GM13976 (cell line): ENCODE data around the gene AKAP9.

Experiments
- DNase-seq: peaks from one replicate; pipeline ENCODE4 v3.0.0; 2012; ENCODE audit warnings: low spot score
- in situ Hi-C: fragments of 300-500 bp; cut with MboI; formaldehyde crosslinking; loops from one replicate; pipeline ENCODE4 v1.12.0; 2022; ENCODE audit warnings: low sequenced_read_pairs, mixed read lengths, inconsistent platforms; ENCODE audit not compliant: unreplicated experiment
- TF ChIP-seq, protein P1 (sequence below): IDR thresholded peaks from 2 replicates; pipeline ENCODE4 v1.5.1; 2012; ENCODE audit warnings: borderline replicate concordance, mild to moderate bottlenecking; ENCODE audit not compliant: insufficient read depth; ENCODE audit errors: extremely low read depth, missing control alignments, control extremely low read depth

Gene AKAP9

DNA sequence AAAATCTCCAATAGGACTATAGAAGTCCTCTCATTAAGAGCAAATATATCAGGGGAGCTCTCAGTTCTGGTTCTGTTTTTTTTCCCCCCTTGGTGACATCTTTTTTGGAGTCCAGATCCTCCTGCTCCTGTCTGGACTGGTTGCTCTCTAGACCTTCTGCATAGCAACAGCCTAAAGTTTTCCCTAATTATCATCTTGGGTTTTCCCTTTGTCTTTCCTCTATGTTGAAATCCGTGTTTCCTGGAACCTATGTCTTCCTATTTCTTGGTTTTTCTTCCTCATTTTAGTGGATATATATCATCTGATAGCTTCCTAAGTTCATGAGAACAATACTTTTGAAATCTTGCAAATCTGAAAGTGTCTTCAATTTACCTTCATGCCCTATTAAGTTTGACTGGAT, 30.5 kb upstream of the AKAP9 start:
- DNase-seq, result no peak
- in situ Hi-C loops, result no loop called here
- TF ChIP-seq, protein P1, sequence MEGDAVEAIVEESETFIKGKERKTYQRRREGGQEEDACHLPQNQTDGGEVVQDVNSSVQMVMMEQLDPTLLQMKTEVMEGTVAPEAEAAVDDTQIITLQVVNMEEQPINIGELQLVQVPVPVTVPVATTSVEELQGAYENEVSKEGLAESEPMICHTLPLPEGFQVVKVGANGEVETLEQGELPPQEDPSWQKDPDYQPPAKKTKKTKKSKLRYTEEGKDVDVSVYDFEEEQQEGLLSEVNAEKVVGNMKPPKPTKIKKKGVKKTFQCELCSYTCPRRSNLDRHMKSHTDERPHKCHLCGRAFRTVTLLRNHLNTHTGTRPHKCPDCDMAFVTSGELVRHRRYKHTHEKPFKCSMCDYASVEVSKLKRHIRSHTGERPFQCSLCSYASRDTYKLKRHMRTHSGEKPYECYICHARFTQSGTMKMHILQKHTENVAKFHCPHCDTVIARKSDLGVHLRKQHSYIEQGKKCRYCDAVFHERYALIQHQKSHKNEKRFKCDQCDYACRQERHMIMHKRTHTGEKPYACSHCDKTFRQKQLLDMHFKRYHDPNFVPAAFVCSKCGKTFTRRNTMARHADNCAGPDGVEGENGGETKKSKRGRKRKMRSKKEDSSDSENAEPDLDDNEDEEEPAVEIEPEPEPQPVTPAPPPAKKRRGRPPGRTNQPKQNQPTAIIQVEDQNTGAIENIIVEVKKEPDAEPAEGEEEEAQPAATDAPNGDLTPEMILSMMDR, result no peak

DNA sequence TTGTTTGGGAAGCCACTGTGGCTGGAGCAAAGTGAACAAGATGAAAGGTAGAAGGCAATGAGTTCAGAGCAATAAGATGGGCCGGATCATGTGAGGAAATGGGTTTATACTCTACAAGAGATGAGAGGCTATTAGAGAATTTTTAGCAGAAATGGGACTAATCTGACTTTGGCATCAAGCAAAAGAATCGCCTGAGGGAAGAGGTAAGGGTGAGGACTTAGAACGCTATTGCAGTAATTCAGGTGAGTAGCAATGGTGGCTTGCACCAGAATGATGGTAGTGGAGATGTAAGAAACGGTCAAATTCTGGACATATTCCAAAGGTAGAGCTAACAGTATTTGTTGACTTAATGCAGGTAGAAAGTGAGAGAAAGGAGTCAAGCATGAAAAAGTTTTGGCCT, 29.5 kb upstream of the AKAP9 start:
- DNase-seq, result no peak
- TF ChIP-seq, protein P1, result no peak
- in situ Hi-C loops, result no loop called here

DNA sequence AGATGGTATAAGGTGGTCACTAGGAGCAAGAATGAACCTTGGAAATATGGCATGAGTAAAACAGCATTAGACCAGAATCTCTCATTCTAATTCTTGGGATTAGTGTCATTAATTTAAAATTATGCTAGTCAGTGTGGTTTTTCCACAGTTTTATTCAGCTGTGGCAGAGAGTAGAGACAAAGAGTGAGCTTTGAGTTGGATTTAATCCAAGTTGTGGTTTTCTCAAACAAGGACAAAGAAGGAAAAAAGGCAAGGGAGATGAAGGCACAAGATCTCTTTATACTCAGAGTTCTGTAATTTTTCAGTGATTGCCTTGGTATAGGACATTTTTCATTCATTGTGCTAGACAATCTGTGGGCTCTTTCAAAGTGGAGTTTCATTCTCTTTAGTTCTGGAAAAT, 28.2 kb upstream of the AKAP9 start:
- in situ Hi-C loops, result no loop called here

DNA sequence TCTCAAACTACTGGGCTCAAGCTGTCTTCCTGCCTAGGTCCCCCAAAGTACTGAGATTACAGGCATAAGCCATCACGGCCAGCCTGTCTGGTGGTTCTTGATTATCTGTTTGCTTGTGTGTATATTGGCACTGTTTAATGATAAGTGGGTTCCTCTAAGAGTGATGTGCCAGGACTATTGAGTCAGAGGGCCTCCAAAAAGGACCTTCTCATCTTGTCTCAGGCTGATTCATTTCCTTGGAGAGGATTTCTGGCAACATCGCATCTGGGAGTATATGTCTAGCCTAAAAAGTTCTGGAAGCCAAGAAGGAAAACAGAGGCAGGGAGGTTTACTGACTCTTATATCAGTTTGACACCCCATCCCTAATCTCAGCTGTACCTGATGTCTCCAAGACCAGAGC, 27.1 kb upstream of the AKAP9 start:
- TF ChIP-seq, protein P1, result no peak
- in situ Hi-C loops, result no loop called here
- no peak for DNase-seq

More for the DNA sequence above, 28.2 kb upstream of the AKAP9 start:
- TF ChIP-seq, protein P1, result no peak
- no peak for DNase-seq

DNA sequence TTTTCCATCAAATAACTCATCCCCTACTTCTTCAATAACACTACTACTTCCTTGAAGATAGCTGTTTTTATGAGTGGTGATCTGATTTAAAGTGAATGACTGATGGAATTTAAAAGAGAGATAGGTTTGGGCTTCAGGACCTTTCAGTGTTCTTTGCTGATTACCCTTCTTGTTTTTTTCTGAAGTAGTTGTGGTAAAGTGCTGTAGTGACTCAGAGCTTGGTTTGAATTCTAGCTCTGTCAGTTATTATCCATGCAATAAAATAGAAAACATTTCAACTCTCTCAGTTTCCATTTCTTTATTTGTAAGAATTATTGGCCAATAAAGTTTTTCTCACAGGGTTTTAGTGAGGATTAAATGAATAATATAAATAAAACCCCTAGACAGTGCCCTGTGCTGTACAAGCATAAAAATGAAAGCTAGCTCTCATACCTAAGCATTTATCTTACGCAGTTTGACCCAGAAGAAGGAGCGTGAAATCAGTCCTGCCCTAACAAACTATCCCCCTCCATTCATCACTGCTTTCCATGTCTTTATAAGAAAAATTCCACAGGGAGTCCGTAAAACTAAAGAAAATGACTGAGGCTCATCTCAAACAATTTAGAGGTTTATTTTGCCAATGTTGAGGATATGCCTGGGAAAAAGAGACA, 25.1 kb upstream of the AKAP9 start:
- TF ChIP-seq, protein P1, result no peak
- no peak for DNase-seq
- in situ Hi-C loops, result no loop called here

DNA sequence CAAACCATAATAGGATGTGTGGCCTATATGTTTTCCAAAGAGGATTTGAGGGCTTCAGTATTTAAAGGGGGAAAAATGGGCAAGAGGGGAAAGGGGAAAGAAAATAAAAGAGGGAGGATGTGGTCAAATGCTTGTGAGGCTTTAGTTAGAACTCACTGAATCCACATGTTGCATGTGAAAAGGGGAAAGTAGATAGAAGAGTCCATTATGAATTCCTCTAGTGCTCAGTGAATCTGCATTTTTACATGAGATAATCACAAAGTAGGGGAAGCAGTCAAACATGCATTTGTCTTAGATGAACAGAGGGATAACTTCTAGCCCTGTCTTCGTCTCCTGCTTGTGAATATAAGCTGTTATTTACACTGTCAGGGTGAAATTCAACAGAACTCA, 24.6 kb upstream of the AKAP9 start:
- in situ Hi-C loops, result no loop called here
- TF ChIP-seq, protein P1, result no peak
- DNase-seq, result no peak
